ENCODE measurements around the gene IGFBP3. TPM values are rescaled to one million over a fixed set of nuclear protein-coding genes. Genes with fewer than 3 reads are reported as not detected.
"Not testable (repeated sequence)": the region's sequence is repeated elsewhere in the genome, so short reads cannot be mapped to it uniquely, and the experiment has no call there.

The IGFBP3 gene
- polyA plus RNA-seq (ENCODE audit: insufficient read length in 10 of 10), result 100 to 1,000 TPM; 173 to 366 (median 269) TPM
- long read RNA-seq, donor 1, transcript IGFBP3-201 (5 exons, 2,262 nt), result major isoform, 77 of 95 reads
- long read RNA-seq, donor 1, transcript IGFBP3-208 (2 exons, 574 nt), result minor isoform, 7 of 95 reads
- long read RNA-seq, donor 1, partial matches to known transcripts, result 6 of 95 reads
- long read RNA-seq, donor 1, other reads (novel, unspliced or antisense), result 0 of 95 reads
- long read RNA-seq, donor 2, transcript IGFBP3-201 (5 exons, 2,262 nt), result major isoform, 58 of 77 reads
- long read RNA-seq, donor 2, transcript IGFBP3-208 (2 exons, 574 nt), result minor isoform, 6 of 77 reads
- long read RNA-seq, donor 2, partial matches to known transcripts, result 9 of 77 reads
- long read RNA-seq, donor 2, other reads (novel, unspliced or antisense), result 0 of 77 reads
- long read RNA-seq, donor 3, result 0 reads
- long read RNA-seq, donor 4, transcript IGFBP3-201 (5 exons, 2,262 nt), result major isoform, 39 of 51 reads
- long read RNA-seq, donor 4, transcript IGFBP3-208 (2 exons, 574 nt), result minor isoform, 7 of 51 reads
- long read RNA-seq, donor 4, partial matches to known transcripts, result 0 of 51 reads
- long read RNA-seq, donor 4, other reads (novel, unspliced or antisense), result 0 of 51 reads
- long read RNA-seq, donor 5, transcript IGFBP3-201 (5 exons, 2,262 nt), result major isoform, 115 of 163 reads
- long read RNA-seq, donor 5, transcript IGFBP3-208 (2 exons, 574 nt), result minor isoform, 19 of 163 reads
- long read RNA-seq, donor 5, transcript IGFBP3-207 (2 exons, 583 nt), result minor isoform, 11 of 163 reads
- long read RNA-seq, donor 5, partial matches to known transcripts, result 16 of 163 reads
- long read RNA-seq, donor 5, other reads (novel, unspliced or antisense), result 0 of 163 reads
- long read RNA-seq, donor 6, transcript IGFBP3-201 (5 exons, 2,262 nt), result major isoform, 58 of 72 reads
- long read RNA-seq, donor 6, transcript IGFBP3-208 (2 exons, 574 nt), result minor isoform, 7 of 72 reads
- long read RNA-seq, donor 6, partial matches to known transcripts, result 6 of 72 reads
- long read RNA-seq, donor 6, other reads (novel, unspliced or antisense), result 0 of 72 reads
- long read RNA-seq, donor 7, transcript IGFBP3-201 (5 exons, 2,262 nt), result major isoform, 53 of 58 reads
- long read RNA-seq, donor 7, partial matches to known transcripts, result 0 of 58 reads
- long read RNA-seq, donor 7, other reads (novel, unspliced or antisense), result 0 of 58 reads
- long read RNA-seq, donor 8, transcript IGFBP3-208 (2 exons, 574 nt), result minor isoform, 16 of 98 reads
- long read RNA-seq, donor 8, transcript IGFBP3-201 (5 exons, 2,262 nt), result major isoform, 72 of 98 reads
- long read RNA-seq, donor 8, partial matches to known transcripts, result 8 of 98 reads
- long read RNA-seq, donor 8, other reads (novel, unspliced or antisense), result 0 of 98 reads
- long read RNA-seq, donor 9, transcript IGFBP3-201 (5 exons, 2,262 nt), result major isoform, 22 of 31 reads
- long read RNA-seq, donor 9, partial matches to known transcripts, result 5 of 31 reads
- long read RNA-seq, donor 9, other reads (novel, unspliced or antisense), result 0 of 31 reads

GRCh38 chr7:45920502-45921380 lies at the start of gene IGFBP3:
TSS of gene IGFBP3 (minus strand) at chr7:45921272. CDS start at chr7:45921140, 132 bp downstream.
- DNase-seq, result peak; percentile 71 to 94 (median 73)

DNA sequence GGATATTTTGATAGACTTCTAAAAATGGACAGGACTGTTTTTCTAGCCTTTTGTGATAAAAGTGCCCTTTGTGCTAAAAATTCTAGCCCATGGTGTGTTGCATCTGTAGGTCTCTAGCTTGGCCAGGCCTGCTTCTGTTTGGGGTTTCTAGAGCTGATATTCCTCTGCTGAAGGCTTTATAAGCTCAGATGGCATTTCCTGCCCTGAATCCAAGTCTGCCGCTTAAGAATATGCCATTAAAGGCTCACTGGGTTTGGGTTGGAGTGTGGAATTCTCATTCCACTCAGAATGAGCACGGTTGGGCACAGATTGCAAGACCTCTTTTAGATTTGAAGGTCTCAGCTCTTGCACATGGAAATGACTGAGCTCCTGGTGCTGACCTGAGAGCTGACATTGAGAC lies 49.4 kb upstream of the IGFBP3 start:
- no peak for DNase-seq

GRCh38 chr7:45969940-45970339 lies 48.9 kb upstream of the IGFBP3 start:
- no peak for DNase-seq

GRCh38 chr7:45968856-45969541 lies 47.9 kb upstream of the IGFBP3 start:
- DNase-seq, result no peak

DNA sequence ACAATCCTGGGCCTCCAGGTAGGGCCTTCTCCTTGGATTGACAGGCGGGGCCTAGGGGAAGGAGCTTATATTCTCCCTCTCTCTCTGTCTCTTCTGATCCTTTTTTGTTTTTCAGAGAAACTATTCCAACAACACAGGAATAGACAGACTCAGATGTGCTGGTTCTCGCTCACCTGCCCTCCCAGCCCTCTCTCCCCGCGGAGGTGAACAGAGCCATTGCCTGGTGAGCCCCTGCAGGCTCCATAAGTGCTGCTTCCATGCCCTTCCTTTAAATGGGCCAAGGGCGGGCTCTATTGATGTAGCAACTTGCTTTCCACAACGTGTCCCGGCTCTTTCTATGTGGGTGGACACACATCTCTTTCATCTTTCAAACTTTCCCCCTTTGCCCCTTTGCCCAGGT lies 47.2 kb upstream of the IGFBP3 start:
- no peak for DNase-seq

DNA sequence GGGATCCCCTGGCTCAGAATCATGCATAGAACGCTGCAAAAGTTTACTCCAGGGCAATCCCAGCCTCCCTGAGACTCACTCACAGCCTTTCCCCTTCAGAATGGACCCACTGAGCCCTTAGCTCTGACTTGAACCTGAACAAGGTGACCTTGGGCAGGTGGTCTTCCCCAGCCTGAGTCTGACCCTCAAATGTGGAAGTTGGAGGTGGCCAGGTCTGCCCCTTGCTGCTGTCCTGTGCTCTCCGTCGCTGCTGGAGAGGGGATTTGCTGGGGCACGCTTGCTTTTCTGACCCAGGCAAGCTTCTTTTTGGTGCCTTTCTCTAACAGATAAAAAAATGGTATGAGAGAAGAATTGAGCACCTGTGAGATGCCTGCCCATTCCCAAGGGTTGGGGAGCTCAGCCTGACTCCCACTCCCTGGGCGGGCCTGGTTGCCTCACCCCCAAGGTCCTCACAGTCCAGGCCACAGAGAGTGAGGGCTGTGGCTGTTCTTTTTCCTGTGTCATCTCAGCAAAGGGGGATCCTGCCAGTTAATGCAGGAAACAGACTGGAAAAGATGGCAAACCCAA lies 46.6 kb upstream of the IGFBP3 start:
- no peak for DNase-seq

DNA sequence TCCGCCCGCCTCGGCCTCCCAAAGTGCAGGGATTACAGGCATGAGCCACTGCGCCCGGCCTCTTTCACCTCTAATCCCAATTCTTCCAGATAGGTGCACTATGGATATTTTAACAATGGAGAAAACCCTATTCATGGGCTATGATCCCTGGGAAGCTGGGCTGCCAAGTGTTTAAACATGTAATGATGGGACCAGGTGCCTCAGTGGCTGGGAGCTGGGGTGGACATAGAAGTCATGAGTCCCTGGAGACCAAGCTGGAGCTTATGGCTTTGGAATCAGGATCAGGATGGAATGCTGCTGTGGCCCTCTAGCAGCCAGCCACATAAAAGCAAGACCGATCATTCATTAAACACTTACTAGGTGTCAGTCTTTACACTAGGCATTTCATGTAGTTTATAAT lies 41.8 kb upstream of the IGFBP3 start:
- no peak for DNase-seq

- DNase-seq, result no peak
These were observed 36.6 kb upstream of the IGFBP3 start for GRCh38 chr7:45957721-45958120.

- no peak for DNase-seq
These were observed 34.2 kb upstream of the IGFBP3 start for GRCh38 chr7:45955286-45955685.

DNA sequence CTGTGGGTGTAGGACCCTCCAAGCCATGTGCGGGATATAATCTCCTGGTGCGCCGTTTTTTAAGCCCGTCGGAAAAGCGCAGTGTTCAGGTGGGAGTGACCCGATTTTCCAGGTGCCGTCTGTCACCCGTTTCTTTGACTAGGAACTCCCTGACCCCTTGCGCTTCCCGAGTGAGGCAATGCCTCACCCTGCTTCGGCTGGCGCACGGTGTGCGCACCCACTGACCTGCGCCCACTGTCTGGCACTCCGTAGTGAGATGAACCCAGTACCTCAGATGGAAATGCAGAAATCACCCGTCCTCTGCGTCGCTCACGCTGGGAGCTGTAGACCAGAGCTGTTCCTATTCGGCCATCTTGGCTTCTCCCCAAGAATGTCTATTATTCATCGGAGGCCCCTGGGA lies 32.0 kb upstream of the IGFBP3 start:
- DNase-seq, result not testable (repeated sequence)

GRCh38 chr7:45944058-45944457 lies 23.0 kb upstream of the IGFBP3 start:
- no peak for DNase-seq

DNA sequence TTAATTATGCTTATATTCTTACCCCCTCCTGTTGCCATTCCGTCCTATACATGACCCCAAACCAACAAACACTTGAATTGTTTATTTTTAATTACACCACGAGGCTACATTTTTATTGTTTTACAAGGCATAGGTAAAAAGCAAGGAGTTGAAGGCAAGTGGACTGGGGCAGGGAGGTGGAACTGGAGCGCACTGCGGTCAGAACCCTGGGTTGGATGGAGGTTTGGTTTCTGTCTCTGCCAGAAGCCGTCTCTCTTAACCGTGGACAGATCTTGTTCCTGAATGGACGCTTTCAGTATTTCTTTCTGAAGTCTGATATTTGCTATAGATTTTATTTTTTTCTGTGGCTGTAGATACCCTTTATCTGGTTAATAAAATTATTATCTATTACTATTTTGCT lies 19.9 kb upstream of the IGFBP3 start:
- no peak for DNase-seq

- not testable (repeated sequence) for DNase-seq
These were observed 19.2 kb upstream of the IGFBP3 start for GRCh38 chr7:45940237-45940781.

GRCh38 chr7:45939574-45939973 lies 18.5 kb upstream of the IGFBP3 start:
- DNase-seq, result no peak

DNA sequence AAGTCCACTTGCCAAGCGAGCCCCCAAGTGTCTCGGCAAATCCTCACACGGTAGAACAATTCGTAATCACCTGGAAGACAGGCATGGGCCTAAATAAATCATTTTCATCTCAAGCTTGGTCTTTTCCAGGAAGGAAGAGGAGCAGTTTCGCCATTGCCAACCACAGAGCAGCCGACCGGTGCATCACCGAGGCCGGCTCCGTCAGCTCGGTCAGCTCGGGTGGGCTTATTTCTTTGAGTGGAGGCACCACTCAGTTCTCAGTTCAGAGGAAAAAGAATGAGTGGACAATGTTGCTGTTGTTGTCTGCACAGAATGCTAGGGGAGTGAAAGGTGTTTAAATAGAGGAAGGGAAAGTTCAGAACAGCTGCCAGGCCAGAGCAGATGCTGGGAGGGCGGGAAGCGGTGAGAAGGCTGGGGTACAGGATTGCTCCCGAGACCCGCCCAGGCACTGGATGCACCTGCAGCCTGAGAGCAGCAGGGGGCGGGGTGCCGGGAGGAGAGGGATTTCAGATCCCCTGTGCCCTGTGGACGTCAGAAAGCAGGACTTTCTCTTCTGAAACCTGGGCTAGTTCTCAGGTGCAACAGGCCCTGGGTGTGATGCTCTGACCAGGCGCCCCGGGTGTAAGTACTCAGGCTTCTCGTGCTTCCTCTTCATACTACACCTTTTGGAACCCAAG lies 17.7 kb upstream of the IGFBP3 start:
- no peak for DNase-seq

- no peak for DNase-seq
These were observed 16.8 kb upstream of the IGFBP3 start for GRCh38 chr7:45937862-45938261.

GRCh38 chr7:45937301-45937700 lies 16.2 kb upstream of the IGFBP3 start:
- DNase-seq, result no peak

DNA sequence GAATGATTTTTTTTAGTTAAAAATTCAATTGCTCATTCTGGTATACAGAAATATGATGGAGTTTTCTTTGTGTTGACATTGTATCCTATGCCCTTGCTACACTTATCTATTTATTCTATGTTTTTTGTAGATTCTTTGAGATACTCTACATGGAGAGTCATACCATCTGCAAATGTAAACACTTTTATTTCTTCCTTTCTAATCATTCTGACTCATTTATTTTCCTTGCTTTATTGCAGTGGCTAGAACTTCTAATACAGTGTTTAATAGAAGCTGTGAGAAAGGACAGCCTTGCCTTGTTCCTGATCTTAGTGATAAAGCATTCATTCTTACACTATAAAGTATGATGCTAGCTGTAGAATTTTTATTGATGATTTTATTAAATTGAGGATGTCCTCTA lies 9.9 kb upstream of the IGFBP3 start:
- DNase-seq, result no peak

DNA sequence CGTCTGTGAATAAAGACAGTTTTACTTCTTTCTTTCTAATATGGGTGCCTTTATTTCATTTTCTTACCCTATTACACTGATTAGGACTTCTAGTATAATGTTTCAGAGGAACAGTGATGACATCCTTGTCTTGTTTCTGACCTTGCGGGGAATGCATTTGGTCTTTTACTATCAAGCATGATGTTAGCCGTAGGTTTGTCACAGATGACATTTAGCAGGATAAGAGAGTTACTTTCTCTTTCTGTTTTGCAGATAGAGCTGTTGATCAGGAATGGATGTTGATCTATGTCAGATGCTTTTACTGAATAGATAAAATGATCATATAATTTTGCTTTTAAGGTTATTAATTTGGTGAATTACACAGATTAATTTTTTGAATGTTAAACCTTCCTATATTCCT lies 6.6 kb upstream of the IGFBP3 start:
- DNase-seq, result no peak

Measured in muscle of back (tissue), 13 donors.